ENCODE measurements around the gene SHROOM1.
A peak's percentile ranks its signal among the peaks of the same experiment; 100 is the strongest.
"Not testable (repeated sequence)": the region's sequence is repeated elsewhere in the genome, so short reads cannot be mapped to it uniquely, and the experiment has no call there.

Gene SHROOM1

DNA sequence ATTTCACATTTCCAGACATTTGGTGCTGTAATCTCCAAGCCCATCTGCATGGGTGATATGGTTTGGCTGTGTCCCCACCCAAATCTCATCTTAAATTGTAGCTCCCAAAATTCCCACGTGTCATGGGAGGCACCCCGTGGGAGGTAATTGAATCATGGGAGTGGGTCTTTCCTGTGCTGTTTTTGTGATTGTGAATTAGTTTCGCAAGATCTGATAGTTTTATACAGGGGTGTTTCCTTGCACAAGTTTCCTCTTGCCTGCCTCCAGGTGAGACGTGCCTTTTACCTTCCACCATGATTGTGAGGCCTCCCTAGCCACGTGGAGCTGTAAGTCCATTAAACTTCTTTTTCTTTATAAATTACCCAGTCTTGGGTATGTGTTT is 27.8 kb downstream of the SHROOM1 start:
- not testable (repeated sequence) for DNase-seq

DNA sequence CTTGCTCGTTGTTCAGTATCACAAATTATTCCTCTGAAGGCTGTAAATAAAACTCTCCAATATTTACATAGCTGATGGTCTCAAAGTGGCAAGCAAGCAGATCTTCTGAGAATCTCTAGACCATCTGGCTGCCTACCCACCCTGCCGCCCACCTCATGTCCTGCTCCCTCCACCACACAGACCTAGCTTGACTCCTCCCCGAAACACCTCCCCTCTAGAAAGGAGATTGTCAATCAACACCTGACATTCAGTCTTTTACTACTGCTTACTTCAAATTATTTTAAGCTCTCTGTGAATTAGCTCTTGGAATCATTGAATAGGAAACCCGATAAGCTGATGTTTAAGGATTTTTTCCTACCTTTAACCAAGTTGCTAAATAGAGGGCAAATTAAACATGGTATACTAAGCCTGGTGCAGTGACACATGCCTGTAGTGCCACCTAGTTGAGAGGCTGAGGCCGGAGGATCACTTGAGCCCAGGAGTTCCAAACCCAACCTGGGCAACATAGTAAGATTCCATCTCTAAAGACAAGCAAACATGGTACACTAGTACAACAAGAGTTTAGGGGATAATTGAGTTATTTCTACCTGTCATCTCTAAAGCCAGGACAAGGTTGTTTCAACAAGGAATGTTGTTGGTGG is 28.3 kb downstream of the SHROOM1 start:
- no peak for DNase-seq

DNA sequence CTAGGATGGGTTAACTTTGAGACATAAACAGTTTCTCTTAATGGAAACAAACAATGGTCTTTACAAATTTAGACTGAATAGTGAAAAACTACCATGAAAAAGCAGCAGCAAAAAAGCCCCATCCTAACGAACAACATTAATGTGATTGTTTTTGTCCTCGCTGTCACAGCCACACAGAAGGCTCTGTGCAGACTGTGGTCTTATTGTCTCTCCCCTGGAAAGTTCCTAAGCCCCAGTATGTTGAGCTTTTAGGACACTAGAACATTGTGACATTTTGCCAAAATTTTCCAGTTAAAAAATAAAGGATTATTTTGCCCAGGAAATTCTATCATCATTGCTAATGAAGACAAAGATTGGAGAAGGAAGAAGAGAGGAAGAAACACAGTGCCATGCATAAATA is 29.9 kb downstream of the SHROOM1 start:
- DNase-seq: no peak

DNA sequence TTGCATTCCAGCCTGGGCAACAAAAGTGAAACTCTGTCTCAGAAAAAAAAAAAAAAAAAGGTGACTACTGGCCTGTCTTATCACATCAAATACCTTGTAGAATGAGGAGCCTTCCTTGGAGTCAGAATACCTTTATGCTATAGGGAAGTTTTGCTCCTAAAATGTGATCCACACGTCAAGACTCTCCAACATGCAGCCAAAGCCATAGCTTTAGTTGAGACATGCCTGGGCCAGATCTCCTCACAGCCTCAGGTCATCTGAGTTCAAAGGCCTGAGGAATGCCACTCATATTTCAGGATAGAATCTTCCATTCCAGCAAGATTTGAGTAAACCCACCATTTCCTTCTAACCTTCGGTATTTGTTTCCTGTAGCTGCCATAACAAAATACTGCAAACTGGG is 31.1 kb downstream of the SHROOM1 start:
- no peak for DNase-seq

DNA sequence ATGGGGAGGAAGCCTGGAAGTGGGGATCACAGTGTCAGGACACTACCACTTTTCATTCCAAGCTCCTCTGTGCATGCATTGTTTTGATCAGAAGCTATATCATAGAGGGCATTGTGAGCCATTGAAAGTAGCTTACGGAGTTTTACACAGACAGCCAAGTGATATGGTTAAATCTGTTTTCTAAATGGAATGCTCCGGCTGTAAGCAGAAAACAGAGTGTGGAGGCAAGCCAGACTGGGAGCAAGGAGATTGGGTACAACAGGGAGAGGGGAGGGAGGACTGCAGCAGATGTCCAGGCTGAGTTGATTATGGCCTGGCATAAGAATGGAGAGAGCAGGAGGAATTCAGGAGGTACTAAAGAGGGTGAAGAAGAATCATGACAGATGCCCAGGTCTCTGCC is 32.8 kb downstream of the SHROOM1 start:
- DNase-seq: no peak

DNA sequence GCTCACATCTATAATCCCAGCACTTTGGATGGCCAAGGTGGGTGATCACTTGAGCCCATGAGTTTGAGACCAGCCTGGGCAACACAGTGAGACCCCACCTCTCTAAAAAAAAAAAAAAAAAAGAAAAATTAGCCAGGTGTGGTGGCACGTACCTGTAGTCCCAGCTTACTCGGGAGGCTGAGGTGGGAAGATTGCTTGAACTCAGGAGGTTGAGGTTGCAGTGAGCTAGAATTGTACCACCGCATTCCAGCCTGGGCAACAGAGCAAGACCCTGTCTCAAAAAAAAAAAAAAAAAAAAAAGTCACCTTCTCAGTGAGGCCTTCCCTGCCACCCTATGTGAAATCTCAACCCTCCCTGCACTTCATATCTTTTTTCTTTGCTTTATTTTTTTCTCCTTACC is 39.4 kb downstream of the SHROOM1 start:
- no peak for DNase-seq

DNA sequence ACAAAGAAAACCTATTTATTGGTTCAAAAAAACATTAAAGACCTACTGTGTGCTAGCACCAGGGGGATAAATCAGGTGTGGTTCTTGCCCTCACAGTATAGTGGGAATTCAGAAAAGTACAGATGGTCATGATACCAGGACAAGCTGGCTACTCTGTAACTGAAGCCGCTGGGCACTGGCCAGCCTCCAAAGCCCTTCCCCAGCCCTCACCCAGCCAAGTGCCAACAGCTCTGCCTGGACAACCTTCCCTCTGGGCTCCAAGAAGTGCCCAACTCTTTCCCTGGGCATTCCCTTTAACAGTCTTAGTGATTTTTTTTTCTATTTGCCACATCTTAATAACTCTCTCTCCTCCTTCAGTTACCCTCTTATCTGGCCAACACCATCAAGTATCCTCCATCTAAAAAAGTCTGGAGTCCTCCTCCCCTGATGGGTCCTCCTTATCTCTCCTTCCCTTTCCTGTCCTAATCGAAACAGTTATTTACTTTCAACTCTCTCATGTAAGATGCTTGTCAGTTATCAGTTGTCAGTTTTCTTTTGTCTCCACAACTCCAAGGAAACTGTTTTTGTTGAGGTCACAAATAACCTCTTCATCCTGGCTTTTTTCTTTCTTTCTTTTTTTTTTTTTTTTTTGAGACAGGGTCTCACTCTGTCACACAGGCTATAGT is 40.1 kb downstream of the SHROOM1 start:
- no peak for DNase-seq

DNA sequence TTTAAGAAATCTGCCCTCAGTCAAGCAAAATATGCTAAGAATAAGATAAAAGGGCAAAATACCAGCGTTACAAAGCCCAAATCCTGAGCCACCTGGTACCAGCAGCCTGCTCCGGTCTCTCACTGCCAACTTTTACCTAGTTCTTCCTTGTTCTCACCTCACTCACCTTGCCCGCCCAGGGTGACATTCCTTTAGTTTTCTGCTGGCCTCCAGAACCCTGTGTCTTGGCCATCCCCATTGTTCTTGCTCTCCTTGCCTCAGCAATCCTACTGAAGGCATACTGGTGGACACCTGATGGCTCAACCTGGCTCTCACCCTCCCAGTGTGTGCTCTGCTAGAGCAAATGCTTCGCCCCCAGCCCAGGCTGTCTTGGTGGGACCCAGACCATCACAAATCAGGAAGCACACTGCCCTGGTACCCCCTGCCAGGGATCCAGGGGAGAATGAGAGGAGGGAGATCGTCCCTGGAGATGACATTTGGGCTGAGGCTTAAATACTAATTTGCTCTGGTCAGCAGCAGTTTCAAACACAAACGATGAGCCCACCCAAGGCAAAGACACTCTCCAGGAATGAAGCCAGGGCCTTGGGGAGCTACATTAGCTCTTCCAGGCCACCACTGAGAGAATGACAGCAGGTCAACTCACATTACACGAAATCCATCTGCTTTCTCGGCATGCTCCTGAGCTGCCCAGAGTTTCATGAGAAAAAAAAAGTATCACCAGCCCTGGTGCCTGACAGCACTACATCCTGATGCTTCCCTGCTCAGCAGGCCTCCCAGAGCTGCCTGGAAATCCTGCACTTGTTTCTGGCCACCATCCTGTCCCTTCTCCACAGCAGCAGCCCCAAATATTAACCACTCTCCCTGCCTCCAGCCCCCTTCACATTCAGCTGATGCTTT is 41.2 kb downstream of the SHROOM1 start:
- DNase-seq: no peak

DNA sequence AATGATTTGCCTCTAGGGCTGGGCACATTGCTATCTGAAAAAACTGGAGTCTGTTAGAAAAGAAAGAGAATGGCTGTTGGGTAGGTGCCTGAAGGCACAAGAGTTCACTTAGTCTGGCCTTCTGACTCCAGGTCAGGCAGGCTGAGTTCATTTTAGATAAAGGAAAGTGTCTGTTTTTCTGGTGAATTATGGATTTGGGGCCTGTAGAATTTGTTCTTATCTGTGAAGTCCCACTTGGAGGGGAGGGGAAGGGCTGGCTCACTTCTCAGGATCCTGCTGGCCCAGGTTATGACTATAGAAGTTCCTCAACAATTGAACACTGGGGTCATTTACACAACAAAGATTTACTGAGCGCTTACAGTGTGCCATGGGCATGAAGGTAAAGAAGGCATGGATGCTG is 41.9 kb downstream of the SHROOM1 start:
- no peak for DNase-seq

DNA sequence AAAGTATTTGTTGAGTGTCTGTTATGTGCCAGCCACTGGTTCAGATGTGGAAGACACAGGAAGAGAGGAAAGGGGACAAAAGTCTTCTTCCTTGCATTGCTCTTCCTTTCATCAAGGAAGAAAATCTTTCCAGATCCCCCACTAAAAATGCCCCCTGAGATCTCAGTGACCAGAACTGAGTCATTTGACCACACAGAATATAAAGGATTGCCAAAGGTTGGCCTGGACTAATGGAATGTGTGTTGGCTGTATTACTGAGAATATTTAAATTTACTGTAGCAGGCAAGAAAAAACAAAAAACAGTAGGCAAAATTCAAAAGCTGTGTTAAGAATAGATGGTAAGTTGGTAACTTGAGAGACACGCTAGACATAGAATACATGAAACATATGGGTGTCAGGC is 43.4 kb downstream of the SHROOM1 start:
- DNase-seq: no peak

DNA sequence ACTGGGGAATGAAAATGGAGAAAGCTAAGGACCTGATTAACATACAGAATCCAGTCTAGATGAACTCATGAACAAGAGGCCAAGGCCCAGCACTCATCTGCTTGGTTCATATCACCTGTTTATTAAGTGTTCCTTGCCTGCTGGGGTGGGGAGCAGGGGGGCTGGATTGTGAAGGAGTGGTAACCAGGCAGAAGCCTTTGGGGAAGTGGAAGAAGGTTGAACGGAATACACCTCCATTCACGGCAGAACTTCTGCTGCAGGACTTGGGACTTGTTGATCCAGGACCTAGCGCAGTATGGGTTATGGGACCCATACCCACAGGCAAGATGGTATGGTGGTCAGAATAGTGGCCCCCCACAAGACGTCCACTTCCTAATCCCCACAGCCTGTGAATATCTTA is 44.6 kb downstream of the SHROOM1 start:
- DNase-seq: no peak

DNA sequence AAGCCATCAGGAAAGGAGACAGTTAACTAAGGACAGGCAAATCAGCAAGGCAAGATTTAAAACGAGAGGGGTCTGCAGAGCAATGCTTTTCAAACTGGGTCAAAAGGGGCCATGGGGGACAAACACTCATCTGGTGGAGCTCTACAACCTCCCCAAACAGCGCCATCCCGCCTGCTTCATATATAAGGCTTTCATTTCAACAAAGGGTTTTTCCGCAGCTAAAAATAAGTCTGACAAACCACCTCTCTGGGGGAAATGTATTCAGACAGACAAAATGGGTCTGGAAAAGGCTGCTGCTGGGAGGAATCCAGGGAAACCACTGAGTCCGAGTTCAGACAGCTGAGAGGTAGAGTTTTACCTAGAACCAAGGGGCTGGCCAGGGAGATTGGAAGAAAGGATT is 45.1 kb downstream of the SHROOM1 start:
- no peak for DNase-seq

DNA sequence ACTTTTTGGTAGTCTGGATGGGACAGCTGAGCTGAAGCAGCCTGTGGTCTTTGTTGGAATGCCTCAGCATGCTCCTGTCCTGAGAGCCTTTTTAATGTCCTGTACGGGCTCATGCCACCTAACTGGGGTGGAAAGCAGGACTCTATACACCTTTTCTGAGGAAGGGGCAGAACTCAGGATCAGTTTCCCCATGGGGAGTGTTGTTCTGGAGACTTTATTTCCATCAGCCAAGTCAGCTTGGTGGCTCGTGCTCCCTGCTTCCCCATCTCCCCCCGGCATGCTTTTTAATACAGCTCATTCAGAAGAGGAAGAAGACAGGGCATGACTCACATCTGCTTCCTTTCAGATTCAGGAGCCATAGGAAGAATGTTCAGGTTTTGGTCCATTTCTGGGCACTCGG is 48.3 kb downstream of the SHROOM1 start:
- no peak for DNase-seq

DNA sequence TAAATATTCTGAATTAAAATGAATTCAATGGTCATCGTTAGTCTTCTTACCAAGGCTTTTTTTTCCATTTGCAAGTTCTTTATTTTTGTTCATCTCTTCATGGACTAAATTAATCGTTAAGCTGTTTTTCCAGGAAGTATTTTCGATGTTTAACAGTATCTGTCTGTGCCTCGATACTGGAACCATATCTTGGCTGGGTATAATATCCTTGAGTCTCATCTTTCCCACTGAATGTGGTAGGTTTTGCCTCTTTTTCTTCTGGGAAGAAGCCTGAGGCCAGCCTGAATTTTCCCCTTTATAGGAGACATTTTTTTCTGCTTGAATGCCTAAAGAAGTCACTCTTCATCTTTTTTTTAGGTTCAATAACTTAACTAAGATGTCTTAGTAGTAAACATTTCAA is 49.4 kb downstream of the SHROOM1 start:
- DNase-seq: no peak

DNA sequence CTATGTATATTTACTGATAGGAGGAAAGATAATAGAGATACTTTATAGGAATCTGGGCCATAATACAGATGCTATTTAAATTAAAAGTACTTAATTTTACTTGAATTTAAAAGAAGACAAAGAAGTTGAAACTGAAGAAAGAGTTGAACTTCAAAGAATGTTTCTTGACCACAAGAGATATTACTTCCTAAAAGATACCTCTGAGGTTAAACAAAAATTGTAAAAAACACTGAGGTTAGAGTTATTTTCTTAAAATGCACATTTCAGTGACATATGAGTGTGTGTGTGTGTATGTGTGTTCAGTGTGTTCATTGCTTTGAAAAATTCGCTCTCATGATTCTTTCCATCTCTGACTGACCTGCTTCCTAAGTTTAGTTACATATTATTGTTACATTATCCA is 49.9 kb downstream of the SHROOM1 start:
- DNase-seq: no peak

DNA sequence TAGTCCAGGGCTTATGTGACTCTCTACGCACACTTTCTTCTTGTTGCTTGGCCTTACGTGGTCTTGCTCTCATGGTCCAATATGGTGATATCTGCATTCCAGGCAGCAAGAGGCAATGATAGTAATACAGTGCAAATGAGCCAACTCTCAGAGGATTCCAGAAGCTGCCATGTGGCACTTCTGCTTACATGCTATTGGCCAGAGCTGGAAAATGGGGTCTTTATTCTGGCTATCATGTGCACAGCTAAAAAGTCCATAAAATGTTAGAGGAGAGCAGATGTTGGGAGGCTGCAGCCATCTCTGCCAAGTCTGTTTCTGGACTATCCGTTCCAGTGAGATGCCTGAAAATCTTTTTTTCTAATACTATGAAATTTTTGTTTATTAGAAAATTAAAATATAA is 50.5 kb downstream of the SHROOM1 start:
- DNase-seq: no peak

DNA sequence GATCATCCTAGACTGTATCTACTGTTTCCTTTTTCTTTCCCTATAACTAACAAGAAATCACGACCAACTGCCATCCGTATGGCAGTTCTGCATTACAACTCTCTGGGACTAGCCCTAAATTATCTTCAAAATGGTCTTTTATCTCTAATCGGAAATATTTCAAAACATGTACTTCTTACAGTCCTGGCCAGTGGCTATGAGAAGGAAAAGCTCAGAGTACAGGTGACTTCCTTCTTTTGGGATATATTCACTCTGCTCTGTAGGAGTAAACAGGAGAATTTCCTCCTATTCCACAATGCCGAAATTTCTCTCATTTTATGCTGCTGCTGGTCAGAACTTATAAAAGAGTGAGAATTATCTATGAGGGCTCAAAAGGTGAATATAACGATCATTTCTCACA is 51.6 kb downstream of the SHROOM1 start:
- no peak for DNase-seq

DNA sequence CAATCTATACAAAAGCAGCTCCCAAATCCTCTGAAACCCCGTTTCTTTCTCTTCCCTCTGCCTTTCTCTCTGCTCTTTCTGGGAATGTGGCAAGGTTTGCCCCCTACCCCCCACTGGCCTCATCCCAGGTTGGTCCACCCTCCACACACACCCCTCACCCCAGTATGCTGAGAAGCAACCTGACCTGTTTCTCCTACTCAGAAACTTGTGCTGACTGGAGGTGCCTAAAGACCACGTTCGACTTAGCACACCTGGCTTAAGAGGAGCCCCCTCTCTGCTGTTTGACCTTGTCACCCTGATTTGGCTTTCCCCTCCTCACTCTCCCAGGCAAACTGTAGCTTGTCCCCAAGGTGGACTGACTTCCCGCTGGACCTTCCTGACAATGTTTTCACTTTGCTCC is 52.3 kb downstream of the SHROOM1 start:
- no peak for DNase-seq

DNA sequence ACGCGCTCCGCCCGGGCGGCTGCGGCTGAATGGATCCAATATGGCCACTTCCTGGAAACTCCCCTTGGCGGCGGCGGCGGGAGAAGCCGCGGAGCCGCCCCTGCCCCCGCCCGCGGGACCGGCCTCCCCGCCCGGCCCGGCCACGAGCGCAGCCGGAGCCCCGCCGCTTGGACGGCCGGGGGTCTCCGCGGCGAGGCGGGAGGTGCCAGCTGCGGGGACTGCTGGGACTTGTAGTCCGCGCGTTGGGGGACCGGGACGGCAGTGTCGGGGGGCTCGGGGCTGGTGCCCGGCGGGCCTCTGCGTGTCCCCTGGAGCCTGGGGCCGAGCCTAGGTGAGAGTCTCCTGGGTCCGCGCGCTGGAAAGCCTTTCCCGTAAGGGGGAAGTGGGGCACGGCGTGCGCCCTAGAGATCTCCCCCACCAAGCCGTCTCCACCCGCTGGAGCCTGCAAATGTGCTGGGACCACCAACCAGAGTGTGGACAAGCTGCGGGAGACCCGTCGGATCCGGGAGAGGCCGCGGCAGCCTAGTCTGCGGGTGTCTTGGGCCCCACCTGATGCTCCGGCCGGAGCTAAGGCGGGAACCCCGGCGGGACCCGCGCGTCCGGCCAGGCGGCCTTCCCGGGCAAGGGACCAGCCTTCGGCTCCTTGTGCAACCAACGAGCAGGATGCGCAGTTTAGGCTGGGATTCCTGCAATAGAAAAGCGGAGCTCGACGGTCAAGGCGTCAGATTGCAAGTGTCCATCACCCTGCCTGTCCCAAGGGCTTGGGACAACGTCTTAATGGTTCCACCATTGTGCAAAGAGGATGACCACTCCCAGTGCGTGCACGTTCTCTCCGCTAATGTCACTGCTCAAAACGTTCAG is 53.0 kb downstream of the SHROOM1 start, which contains the start of gene SEPTIN8:
TSS of gene SEPTIN8 (minus strand) at position 31 of the 861 bp plus-strand sequence. CDS start 102 bp downstream, outside the sequence.
- DNase-seq: peak; percentile 54

DNA sequence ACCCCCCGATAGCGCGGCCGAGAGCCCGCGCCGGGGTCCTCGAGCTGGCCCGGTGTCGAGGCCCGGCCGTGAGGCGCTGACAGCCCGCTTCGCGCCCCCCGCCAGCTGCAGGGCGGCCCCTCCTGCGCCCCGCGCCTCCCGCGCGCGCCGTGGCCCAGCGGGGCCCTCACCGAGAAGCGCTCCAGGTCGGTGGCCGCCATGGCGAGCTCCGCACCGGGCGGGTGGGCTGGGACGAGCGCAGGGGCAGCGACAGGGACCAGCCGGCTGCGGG is 53.6 kb downstream of the SHROOM1 start:
- no peak for DNase-seq

DNA sequence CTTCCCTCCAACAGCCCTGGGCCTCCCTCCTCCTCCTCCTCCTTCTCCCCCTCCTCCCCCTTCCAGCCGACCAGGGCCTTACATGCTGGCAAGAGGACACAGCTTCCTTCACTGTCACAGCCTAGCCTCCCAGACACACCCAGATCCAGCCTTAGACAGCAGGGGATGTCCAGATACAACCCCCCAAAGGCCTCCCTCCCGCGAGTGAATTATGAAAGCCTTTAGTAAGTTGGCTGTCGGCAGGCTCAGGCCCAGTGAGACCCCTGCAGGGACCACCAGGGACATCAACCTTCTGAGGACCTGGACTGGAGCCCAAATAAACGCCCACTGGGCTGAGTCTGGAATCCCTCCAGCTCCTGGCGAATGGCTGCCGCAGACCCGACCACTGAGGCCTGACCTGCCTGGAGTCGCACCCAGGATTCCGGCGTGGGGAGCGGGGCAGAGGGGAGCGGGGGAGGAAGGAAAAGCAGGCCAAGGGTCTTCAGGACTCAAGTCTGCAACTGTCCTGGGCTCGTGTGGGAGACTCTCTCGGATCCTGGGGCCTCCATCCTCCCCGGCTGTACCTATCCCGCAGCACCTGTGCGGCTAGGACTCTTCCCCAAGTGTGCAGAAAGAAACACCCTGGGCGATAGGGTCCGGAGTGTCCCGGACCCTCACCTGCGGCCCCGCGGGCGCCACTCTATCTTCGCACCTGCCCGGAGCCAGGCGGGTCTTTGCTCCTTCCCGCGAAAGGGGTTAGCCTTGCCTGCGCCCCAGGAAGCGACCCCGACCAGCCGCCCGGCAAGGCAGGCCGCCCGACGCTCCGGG is 54.1 kb downstream of the SHROOM1 start:
- no peak for DNase-seq

DNA sequence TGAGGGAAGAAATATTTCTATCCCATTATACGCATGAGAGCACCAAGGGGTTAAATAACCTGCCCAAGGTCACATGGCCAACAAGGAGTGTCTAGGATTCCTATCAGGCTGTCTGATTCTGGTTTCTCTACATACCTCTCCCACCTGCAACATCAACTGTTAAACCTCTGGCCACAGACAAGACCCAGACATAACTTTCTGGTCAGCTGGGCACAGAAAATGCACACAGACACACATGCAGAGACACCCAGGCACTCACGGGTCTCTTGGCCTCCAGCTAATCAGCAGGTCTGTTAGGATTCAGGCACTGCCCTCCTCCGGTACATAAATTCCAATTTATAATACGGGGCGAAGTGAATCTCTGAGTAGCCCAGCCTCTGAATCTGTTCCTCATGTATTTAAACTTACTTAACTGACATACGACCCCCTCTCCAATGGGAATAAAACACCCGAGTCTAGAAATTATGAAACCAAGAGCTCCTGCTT is 54.9 kb downstream of the SHROOM1 start:
- no peak for DNase-seq

Measured in activated CD4-positive, CD25-positive, alpha-beta regulatory T cell treated with anti-CD3 and anti-CD28 coated beads, Interleukin-2, amount 50 U/mL, for 72 hours (primary cell).